ENCODE results near the gene DUSP15.

Gene DUSP15

DNA sequence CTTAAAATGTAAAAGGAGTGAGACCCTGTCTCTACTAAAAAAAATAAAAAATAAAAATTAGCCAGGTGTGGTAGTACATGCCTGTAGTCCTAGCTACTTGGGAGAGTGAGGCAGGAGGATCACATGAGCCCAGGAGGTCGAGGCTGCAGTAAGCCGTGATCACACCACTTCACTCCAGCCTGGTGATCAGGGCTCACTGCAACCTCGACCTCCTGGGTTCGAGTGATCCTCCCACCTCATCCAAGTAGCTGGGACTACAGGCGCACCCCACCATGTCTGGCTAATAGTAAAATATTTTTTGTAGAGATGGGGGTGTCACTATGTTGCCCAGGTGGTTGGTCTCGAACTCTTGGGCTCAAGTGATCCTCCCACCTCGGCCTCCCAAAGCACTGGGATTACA, 16.8 kb downstream of the DUSP15 start:
- no peaks in the 10 kb centered on the region for H3F3A ChIP-seq (ENCODE audit: low read depth)
- H3K9me3 ChIP-seq (ENCODE audit: insufficient read depth, low read depth, low read length), result no peaks in the 10 kb centered on the region
- no peak for TF ChIP-seq EZH2phosphoT487 (IDR thresholded peaks at IDR 0.05; ENCODE audit: borderline replicate concordance)
- TF ChIP-seq, protein P1, sequence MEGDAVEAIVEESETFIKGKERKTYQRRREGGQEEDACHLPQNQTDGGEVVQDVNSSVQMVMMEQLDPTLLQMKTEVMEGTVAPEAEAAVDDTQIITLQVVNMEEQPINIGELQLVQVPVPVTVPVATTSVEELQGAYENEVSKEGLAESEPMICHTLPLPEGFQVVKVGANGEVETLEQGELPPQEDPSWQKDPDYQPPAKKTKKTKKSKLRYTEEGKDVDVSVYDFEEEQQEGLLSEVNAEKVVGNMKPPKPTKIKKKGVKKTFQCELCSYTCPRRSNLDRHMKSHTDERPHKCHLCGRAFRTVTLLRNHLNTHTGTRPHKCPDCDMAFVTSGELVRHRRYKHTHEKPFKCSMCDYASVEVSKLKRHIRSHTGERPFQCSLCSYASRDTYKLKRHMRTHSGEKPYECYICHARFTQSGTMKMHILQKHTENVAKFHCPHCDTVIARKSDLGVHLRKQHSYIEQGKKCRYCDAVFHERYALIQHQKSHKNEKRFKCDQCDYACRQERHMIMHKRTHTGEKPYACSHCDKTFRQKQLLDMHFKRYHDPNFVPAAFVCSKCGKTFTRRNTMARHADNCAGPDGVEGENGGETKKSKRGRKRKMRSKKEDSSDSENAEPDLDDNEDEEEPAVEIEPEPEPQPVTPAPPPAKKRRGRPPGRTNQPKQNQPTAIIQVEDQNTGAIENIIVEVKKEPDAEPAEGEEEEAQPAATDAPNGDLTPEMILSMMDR (conservative IDR thresholded peaks at IDR 0.05; ENCODE audit: low read length), result no peak
- no peak overlapping the region for H3K9ac ChIP-seq (ENCODE audit: low read depth, low read length, poor library complexity, severe bottlenecking)
- H3K36me3 ChIP-seq (ENCODE audit: insufficient read depth, low read length), result no peaks in the 10 kb centered on the region
- peaks cover 2% of the 10 kb centered on the region for H3K4me1 ChIP-seq (ENCODE audit: insufficient read depth, low read length, poor library complexity, severe bottlenecking)
- no peaks in the 10 kb centered on the region for H4K20me1 ChIP-seq (ENCODE audit: insufficient read depth, low read length, poor library complexity, severe bottlenecking)
- no peaks in the 10 kb centered on the region for H3K79me2 ChIP-seq (ENCODE audit: insufficient read depth, low read length)
- no peak overlapping the region for H3K4me2 ChIP-seq (ENCODE audit: low read depth, low read length, poor library complexity, severe bottlenecking)
- H2AFZ ChIP-seq (ENCODE audit: low read length), result peak overlapping the region; percentile 88; the same call in 1 of the 2 replicates
- no peaks in the 10 kb centered on the region for H3K9me2 ChIP-seq (replicated peaks; ENCODE audit: low read depth, low read length)
- no peaks in the 10 kb centered on the region for H3K27me3 ChIP-seq (ENCODE audit: insufficient read depth, low read length, poor library complexity, severe bottlenecking)
- H3K4me3 ChIP-seq (ENCODE audit: low read length, poor library complexity, severe bottlenecking), result no peak overlapping the region

DNA sequence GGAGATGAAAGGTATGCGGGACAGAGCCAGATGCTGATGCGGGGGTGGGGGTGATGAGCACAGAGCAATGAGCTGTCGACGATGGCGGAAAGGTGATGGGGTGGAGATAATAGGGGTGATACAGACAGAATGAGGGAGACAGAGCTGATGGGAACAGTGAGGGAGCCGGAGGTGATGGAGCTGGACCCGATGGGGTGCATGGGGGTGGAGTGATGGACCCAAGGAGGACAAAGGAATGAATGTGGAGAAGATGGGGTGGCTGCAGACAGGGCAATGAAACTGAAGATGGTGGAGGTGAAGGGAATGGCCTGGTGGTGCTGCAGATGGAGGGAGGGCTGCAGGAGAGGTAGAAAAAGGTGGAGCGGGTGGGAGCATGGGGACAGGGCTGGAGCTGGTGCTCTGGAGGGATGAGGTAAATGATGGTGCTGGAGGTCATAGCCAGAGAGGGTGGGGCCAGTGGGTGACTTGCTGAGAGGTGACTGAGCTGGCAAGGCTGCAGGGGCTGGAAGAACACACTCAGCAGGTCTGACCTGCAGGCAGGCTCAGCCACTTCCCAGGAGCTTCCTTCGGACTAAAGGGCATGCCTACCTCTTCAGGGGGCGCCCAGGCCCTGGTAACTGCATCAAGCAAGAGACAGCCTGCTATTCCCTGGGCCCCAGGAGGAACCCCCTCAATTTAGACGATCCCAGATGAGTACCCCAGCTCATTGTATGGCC, 18.9 kb downstream of the DUSP15 start:
- H2AFZ ChIP-seq (ENCODE audit: low read length), result no peak overlapping the region
- no peaks in the 10 kb centered on the region for H3K36me3 ChIP-seq (ENCODE audit: insufficient read depth, low read length)
- no peak overlapping the region for H3K4me3 ChIP-seq (ENCODE audit: low read length, poor library complexity, severe bottlenecking)
- no peaks in the 10 kb centered on the region for H3K9me2 ChIP-seq (replicated peaks; ENCODE audit: low read depth, low read length)
- TF ChIP-seq, protein P1 (conservative IDR thresholded peaks at IDR 0.05; ENCODE audit: low read length), result no peak
- TF ChIP-seq EZH2phosphoT487 (IDR thresholded peaks at IDR 0.05; ENCODE audit: borderline replicate concordance), result no peak
- no peaks in the 10 kb centered on the region for H4K20me1 ChIP-seq (ENCODE audit: insufficient read depth, low read length, poor library complexity, severe bottlenecking)
- H3K27me3 ChIP-seq (ENCODE audit: insufficient read depth, low read length, poor library complexity, severe bottlenecking), result no peaks in the 10 kb centered on the region
- H3K4me1 ChIP-seq (ENCODE audit: insufficient read depth, low read length, poor library complexity, severe bottlenecking), result peaks cover under 1% of the 10 kb centered on the region
- no peaks in the 10 kb centered on the region for H3K79me2 ChIP-seq (ENCODE audit: insufficient read depth, low read length)
- no peak overlapping the region for H3K4me2 ChIP-seq (ENCODE audit: low read depth, low read length, poor library complexity, severe bottlenecking)
- no peaks in the 10 kb centered on the region for H3K9me3 ChIP-seq (ENCODE audit: insufficient read depth, low read depth, low read length)
- H3K9ac ChIP-seq (ENCODE audit: low read depth, low read length, poor library complexity, severe bottlenecking), result no peak overlapping the region
- H3F3A ChIP-seq (ENCODE audit: low read depth), result no peaks in the 10 kb centered on the region

DNA sequence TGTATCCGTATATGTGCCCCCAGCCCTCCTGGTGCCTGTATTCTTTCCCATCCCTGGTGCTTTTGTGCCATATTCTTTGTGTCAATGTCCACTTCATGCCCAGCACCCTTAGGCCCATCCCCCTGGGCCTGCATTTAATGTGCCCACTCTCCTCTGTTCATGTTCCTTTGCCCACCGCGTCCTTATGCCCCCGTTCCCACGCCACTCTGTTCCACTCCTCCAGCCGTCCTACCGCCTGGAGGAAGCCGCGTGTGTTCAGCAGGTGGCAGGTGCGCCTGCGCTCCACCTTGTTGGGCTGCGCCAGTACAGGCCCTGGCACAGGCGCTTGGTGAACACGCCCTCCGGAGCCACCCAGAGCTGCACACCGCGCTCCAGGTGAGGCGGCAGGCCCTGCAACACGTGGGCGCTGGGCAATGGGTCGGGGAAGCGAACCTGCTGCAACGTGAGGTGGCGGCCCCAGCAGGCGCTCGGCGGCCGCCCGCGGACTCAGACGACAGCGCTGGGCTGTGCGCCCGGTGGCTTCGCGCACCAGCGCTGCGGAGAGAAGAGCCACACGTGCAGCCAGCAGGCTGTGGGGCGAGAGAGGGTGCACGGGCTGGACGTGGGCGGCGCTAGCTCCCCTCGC, 20.9 kb downstream of the DUSP15 start:
- no peaks in the 10 kb centered on the region for H3K9me2 ChIP-seq (replicated peaks; ENCODE audit: low read depth, low read length)

More for the DNA sequence above, 20.9 kb downstream of the DUSP15 start:
- Histone ChIP-seq H3K79me2 (ENCODE audit: insufficient read depth, low read length) (no peaks in the 10 kb centered on the region), H3K36me3 (ENCODE audit: insufficient read depth, low read length) (no peaks in the 10 kb centered on the region), H3K9me3 (ENCODE audit: insufficient read depth, low read depth, low read length) (no peaks in the 10 kb centered on the region), H3K4me3 (ENCODE audit: low read length, poor library complexity, severe bottlenecking) (no peak overlapping the region), H2AFZ (ENCODE audit: low read length) (no peak overlapping the region), H3K9ac (ENCODE audit: low read depth, low read length, poor library complexity, severe bottlenecking) (no peak overlapping the region), H3K4me2 (ENCODE audit: low read depth, low read length, poor library complexity, severe bottlenecking) (no peak overlapping the region), H3K27me3 (ENCODE audit: insufficient read depth, low read length, poor library complexity, severe bottlenecking) (no peaks in the 10 kb centered on the region), H3K4me1 (ENCODE audit: insufficient read depth, low read length, poor library complexity, severe bottlenecking) (peaks cover 10% of the 10 kb centered on the region), H4K20me1 (ENCODE audit: insufficient read depth, low read length, poor library complexity, severe bottlenecking) (no peaks in the 10 kb centered on the region), H3F3A (ENCODE audit: low read depth) (no peaks in the 10 kb centered on the region)
- no peak for TF ChIP-seq EZH2phosphoT487 (IDR thresholded peaks at IDR 0.05; ENCODE audit: borderline replicate concordance)
- TF ChIP-seq, protein P1 (conservative IDR thresholded peaks at IDR 0.05; ENCODE audit: low read length), result no peak

All from Loucy (cell line).